ENCODE measurements around the gene P2RX3.

The P2RX3 gene

DNA sequence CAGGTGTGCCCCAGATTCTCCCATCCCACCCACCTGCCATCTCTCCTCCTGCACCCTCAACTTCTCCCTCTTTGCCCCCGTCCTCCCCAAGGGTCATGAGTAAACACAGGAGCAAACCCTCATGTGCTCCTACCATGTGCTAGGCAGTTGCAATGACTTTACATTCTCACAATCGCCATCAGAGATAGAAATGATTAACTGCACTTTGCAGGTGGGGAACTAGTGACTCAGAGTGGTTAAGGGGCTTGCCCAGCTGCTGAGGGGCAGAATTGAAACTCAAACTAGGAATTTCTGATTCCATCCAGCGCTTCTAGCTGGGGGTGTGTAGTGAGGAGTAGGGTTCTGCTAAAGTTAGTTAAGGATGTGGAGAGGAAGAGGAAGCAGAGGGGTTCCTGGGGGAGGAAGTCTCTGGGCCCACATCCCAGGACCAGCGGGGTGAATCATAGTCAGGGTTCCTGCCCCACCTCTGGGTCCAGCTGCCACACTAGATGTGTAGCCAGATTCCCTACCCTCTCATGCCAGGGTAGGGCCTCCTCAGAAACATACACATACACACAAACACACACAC is 68.3 kb downstream of the P2RX3 start:
- TF ChIP-seq, protein P1, sequence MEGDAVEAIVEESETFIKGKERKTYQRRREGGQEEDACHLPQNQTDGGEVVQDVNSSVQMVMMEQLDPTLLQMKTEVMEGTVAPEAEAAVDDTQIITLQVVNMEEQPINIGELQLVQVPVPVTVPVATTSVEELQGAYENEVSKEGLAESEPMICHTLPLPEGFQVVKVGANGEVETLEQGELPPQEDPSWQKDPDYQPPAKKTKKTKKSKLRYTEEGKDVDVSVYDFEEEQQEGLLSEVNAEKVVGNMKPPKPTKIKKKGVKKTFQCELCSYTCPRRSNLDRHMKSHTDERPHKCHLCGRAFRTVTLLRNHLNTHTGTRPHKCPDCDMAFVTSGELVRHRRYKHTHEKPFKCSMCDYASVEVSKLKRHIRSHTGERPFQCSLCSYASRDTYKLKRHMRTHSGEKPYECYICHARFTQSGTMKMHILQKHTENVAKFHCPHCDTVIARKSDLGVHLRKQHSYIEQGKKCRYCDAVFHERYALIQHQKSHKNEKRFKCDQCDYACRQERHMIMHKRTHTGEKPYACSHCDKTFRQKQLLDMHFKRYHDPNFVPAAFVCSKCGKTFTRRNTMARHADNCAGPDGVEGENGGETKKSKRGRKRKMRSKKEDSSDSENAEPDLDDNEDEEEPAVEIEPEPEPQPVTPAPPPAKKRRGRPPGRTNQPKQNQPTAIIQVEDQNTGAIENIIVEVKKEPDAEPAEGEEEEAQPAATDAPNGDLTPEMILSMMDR (IDR thresholded peaks at IDR 0.05): no peak

DNA sequence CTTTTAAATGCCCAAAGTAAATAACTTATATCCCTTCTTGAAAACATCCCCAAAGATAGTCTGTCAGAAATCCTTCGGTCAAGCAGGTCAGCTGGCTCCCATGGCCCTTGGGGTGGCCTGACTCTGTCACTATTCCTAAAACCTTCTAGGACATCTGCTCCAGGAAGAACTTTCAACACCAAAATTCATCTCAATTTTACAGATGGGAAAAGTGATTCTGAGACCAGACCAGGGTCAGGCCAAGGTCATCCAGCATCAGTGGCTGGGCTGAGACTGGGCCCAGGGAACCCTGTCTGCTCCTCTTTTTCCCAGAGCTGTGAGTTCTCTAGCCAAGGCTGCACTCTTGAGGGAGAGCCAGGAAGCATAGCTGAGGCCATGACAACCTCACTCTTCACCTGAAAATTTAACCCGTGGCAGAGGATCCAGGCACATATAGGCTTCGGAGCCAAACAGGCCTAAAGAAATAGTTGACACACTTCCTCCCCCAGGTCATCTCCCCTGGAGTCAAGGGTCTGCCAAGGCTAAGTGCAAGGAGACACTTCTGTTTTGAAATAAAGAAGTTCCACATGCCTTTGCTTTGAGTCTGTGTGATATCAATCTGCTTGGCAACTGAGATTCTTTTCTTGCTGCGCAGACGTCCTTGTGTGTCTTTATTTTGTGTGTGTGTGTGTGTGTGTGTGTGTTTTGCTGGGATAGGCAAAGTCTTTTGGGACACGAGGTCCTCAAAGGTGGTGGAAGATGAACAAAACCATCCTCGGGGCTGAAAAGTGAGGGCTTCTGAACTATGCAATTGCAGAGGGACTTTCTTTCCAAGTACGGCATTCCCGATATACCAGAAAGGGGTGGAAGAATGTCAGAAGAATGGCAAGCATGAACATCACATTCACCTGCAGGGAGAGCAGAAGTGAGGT is 69.1 kb downstream of the P2RX3 start:
- TF ChIP-seq, protein P1 (IDR thresholded peaks at IDR 0.05): no peak

DNA sequence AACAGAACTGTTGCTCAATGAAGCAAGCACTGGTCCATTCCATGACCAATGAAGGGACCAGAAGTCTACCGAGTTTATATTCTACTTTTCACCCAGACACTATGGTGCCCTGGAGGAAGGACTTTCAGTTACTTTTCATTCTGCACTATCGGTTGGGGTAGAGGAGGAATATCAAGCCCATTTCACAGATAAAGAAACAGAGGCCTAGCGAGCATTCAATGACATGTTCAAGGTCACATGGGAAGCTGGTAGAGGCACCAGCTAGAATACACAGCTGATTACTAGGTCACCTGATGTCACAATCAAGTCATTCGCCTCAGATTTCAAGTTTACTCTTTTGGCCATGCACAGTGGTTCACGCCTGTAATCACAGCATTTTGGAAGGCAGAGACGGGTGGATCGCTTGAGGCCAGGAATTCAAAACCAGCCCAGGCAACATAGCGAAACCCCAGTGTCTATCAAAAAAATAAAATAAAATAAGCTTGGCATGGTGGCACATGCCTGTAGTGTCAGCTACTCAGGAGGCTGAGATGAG is 69.9 kb downstream of the P2RX3 start:
- TF ChIP-seq, protein P1 (IDR thresholded peaks at IDR 0.05): no peak

DNA sequence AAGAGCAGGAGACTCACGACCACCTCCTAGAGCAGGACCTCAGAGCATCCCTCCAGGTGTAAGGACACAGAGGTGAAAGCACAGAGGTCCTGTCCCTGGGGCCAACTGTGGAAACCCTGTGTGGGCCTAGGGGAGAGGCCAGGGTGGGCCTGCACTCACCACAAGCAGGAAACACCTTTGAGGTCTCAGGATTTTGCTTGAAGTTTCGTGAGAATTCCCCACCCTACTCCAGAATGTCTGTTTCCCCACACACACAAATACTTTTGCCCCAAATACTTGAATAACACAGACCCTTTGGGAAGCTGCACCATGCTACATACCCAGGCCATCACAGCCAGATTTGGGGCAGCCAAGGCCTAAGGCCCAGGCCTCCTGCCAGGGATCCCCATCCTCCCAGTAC is 70.6 kb downstream of the P2RX3 start:
- TF ChIP-seq, protein P1 (IDR thresholded peaks at IDR 0.05): no peak

DNA sequence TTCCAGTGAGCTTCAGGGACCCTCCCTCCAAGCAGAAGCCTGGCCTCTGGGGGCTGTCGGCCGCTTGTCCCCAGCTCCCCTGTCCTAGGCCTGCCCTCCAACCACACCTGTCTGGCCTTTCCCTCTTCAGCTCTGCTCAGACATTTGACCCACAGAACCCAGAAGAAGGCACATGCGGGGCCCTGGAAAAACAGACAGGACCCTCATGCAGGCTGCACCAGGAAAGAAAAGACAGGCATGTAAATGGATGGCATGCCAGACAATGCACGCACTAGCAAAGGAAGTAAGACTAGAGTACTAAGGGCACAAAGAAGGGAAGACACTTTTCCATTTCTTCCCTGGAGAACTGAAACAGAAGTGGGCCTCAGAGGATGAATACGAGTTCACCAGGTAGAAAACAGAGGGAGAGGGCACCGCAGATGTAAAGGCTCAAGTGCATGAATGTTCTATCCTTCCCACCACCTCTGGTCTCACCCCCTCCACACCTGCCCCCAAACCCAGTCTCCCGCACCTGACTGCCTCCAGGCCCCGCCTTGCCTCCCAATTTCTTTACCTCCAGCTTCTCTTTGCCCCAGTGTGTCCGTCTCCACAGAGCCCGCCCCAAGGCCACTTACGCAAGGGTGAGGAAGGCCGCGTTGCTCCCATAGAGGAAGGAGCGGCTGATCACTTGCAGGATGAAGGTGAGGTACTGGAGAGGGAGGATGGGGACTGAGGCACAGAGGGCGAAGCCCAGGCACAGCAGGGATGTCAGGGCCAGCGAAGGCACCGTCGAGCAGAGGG is 71.4 kb downstream of the P2RX3 start:
- TF ChIP-seq, protein P1 (IDR thresholded peaks at IDR 0.05): no peak

DNA sequence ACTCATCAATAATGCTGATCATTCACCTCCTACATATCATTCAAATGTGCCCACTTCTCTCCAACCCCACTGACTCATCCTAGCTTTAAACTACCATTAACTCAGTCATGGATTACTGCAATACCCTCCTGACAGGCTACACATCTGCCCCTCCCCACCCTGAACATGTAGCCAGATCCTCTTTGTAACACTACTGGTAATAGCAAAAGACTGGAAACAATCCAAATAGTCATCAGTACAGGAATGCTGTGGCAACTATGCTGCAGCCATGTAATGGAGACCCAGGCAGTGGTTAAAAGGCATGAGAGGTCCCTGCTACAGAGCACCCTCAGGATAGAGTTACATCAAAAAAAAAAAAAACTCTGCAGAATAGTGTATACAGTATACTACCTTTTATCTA is 72.1 kb downstream of the P2RX3 start:
- TF ChIP-seq, protein P1 (IDR thresholded peaks at IDR 0.05): no peak

DNA sequence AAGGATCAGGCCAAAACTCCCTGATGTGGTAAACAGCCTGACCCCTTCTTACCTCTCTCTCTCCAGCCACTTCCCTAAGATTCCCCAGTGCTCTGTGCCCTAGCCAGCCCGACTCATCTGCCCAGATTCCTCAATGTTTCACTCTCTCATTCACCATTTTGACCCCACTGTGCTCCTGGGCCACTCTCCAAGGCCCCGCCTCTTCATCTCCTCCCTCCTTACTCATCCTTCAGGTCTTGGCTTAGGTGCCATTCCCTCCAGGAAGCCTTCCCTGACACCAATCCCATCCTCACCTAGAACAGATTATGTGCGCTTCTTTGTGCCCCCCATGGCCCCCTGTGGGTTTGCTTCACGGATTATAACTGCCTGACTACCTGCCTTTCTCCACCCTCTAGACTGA is 75.5 kb downstream of the P2RX3 start:
- TF ChIP-seq, protein P1 (IDR thresholded peaks at IDR 0.05): no peak
